ENCODE measurements around the gene SIGLEC6.

GRCh38 chr19:51541458-51542357 is 10.2 kb upstream of the SIGLEC6 start:
- TF ChIP-seq POLR2A (IDR thresholded peaks at IDR 0.05) (no peak), CTCF (IDR thresholded peaks at IDR 0.05) (no peak)

Data from esophagus squamous epithelium (tissue), 4 donors.